Measurements from ENCODE around the gene RELT.

- TF ChIP-seq CTCF (IDR thresholded peaks at IDR 0.05) (no peak), POLR2A (IDR thresholded peaks at IDR 0.05) (no peak)
Observed at GRCh38 chr11:73347067-73347466, 29.1 kb upstream of the RELT start.

Data from testis (tissue), 2 donors.